Upper lobe of left lung (tissue), 6 donors: ENCODE measurements around the gene STX10. TPM values are rescaled to one million over a fixed set of nuclear protein-coding genes. Genes with fewer than 3 reads are reported as not detected.

Source experiments
- ATAC-seq, 2 donors: fragments of 200-7000 bp; cut with Tn5 transposase; one replicate each; pipeline ENCODE4 v1.9.1; 2022; ENCODE audit warnings: mild to moderate bottlenecking in 2 of 2, moderate library complexity in 2 of 2; ENCODE audit not compliant: low FRiP score in 2 of 2
- DNase-seq, 2 donors: peaks; one replicate each; pipeline ENCODE4 v3.0.0-alpha.2; 2019 to 2020
- H3K27ac ChIP-seq, 4 donors: fragments of 200-600 bp; sonication (generic); one replicate each; pipeline ENCODE4 v1.5.1; 2016 to 2019
- H3K27me3 ChIP-seq, 4 donors: fragments of 200-600 bp; sonication (generic); one replicate each; pipeline ENCODE4 v1.5.1; 2017 to 2019
- H3K36me3 ChIP-seq, 4 donors: fragments of 200-600 bp; sonication (generic); one replicate each; pipeline ENCODE4 v1.5.1; 2016 to 2019
- H3K4me1 ChIP-seq, 4 donors: fragments of 200-600 bp; sonication (generic); one replicate each; pipeline ENCODE4 v1.5.1; 2018 to 2019
- H3K4me3 ChIP-seq, 4 donors: fragments of 200-600 bp; sonication (generic); one replicate each; pipeline ENCODE4 v1.5.1; 2017 to 2019; ENCODE audit warnings: mild to moderate bottlenecking in 2 of 4, moderate library complexity in 1 of 4
- H3K9me3 ChIP-seq, 4 donors: fragments of 200-600 bp; sonication (generic); one replicate each; pipeline ENCODE4 v1.5.1; 2018 to 2019
- CTCF ChIP-seq, 6 experiments: fragments of 450-650 bp in 4 of 6; fragments of 200-600 bp in 2 of 6; sonication (generic) in 2 of 6; IDR thresholded peaks; one replicate each; pipeline ENCODE4 v1.5.1; 2016 to 2019; ENCODE audit warnings: antibody characterized with exemption in 6 of 6
- EP300 ChIP-seq, 4 donors: sonication (generic); formaldehyde crosslinking; IDR thresholded peaks; one replicate each; pipeline ENCODE4 v1.5.1; 2017; ENCODE audit warnings: antibody characterized with exemption in 4 of 4, control low read depth in 2 of 4
- POLR2A ChIP-seq, 4 donors: fragments of 450-650 bp; IDR thresholded peaks; one replicate each; pipeline ENCODE4 v1.5.1; 2016 to 2017; ENCODE audit warnings: antibody characterized with exemption in 4 of 4, mild to moderate bottlenecking in 2 of 4
- POLR2AphosphoS5 ChIP-seq, 2 donors: sonication (generic); formaldehyde crosslinking; IDR thresholded peaks; one replicate each; pipeline ENCODE4 v1.5.1; 2017; ENCODE audit warnings: antibody characterized with exemption in 2 of 2
- WGBS, 2 donors: methylation state at CpG; one replicate each; pipeline ENCODE4 v1.1.5; 2017 to 2018; 5-methylcytosine and 5-hydroxymethylcytosine counted together
- total RNA-seq, 6 donors: library from RNA; depleted of rRNA in 4 of 6; stranded (reverse); fragments of >200 nt in 4 of 6; gene quantifications; one replicate each; pipeline versions ENCODE4 v1.1.0 to v1.2.1, GENCODE V29; 2016 to 2021
- donor health status: DM: no; HTN: no; CAD: no; lungs with moderate emphysema.
- donor health status: DM: no; HTN: yes; CAD: no; lungs with severe emphysema.

STX10 gene
- total RNA-seq, 6 donors from 2014 or later: 80.0 to 348 (median 107) TPM

GRCh38 chr19:13176345-13176744 is 26.2 kb upstream of the STX10 start:
- WGBS, 2 donors: 94 to 96% methylated on average over 8 of the region's 8 CpGs
- DNase-seq: no peak
- Histone ChIP-seq H3K27me3 (no peaks in the 10 kb centered on the region), H3K4me3 (no peak overlapping the region), H3K36me3 (no peaks in the 10 kb centered on the region), H3K4me1 (peaks cover 16 to 24% (median 18%) of the 10 kb centered on the region in 4 donors), H3K27ac (no peak overlapping the region), H3K9me3 (no peaks in the 10 kb centered on the region)
- TF ChIP-seq POLR2A (IDR thresholded peaks at IDR 0.05) (no peak), CTCF (IDR thresholded peaks at IDR 0.05) (no peak), EP300 (IDR thresholded peaks at IDR 0.05) (no peak), POLR2AphosphoS5 (IDR thresholded peaks at IDR 0.05) (no peak)
- ATAC-seq: no peak

GRCh38 chr19:13173139-13173737 is 23.1 kb upstream of the STX10 start:
- H3K27me3 ChIP-seq: no peaks in the 10 kb centered on the region
- no peaks in the 10 kb centered on the region for H3K36me3 ChIP-seq
- ATAC-seq (peak in 1 of 2 donors; percentile 25), DNase-seq (no peak)
- H3K4me1 ChIP-seq: peaks cover 16 to 40% (median 34%) of the 10 kb centered on the region in 4 donors
- 82 to 87% methylated on average over 12 of the region's 12 CpGs for WGBS, 2 donors
- TF ChIP-seq POLR2AphosphoS5 (IDR thresholded peaks at IDR 0.05): no peak
- no peak for TF ChIP-seq EP300 (IDR thresholded peaks at IDR 0.05)
- TF ChIP-seq CTCF (IDR thresholded peaks at IDR 0.05): no peak
- no peak for TF ChIP-seq POLR2A (IDR thresholded peaks at IDR 0.05)
- H3K4me3 ChIP-seq: no peak overlapping the region
- H3K9me3 ChIP-seq: no peaks in the 10 kb centered on the region
- H3K27ac ChIP-seq: peak overlapping the region; percentile 67 to 85 (median 82)

GRCh38 chr19:13172346-13173138 is 22.4 kb upstream of the STX10 start:
- peaks cover 16 to 45% (median 40%) of the 10 kb centered on the region in 4 donors for H3K4me1 ChIP-seq
- WGBS, 2 donors: 31% methylated on average over 18 of the region's 18 CpGs
- ATAC-seq: peak; percentile 9 to 48

GRCh38 chr19:13171146-13171545 is 21.0 kb upstream of the STX10 start:
- no peak for ATAC-seq
- Histone ChIP-seq H3K4me3 (no peak overlapping the region), H3K9me3 (no peaks in the 10 kb centered on the region), H3K36me3 (no peaks in the 10 kb centered on the region), H3K27me3 (no peaks in the 10 kb centered on the region), H3K4me1 (peaks cover 30 to 59% (median 53%) of the 10 kb centered on the region in 4 donors), H3K27ac (peak overlapping the region in 2 of 4 donors; percentile 83 to 98)
- DNase-seq: no peak
- TF ChIP-seq POLR2AphosphoS5 (IDR thresholded peaks at IDR 0.05) (no peak), POLR2A (IDR thresholded peaks at IDR 0.05) (no peak), CTCF (IDR thresholded peaks at IDR 0.05) (no peak), EP300 (IDR thresholded peaks at IDR 0.05) (no peak)
- 90 to 97% methylated on average over 5 to 7 of the region's 7 CpGs for WGBS, 2 donors

More at GRCh38 chr19:13172346-13173138, 22.4 kb upstream of the STX10 start:
- peak; percentile 69 to 90 for DNase-seq
- H3K36me3 ChIP-seq: no peaks in the 10 kb centered on the region
- H3K27ac ChIP-seq: peak overlapping the region; percentile 67 to 85 (median 82)
- H3K27me3 ChIP-seq: no peaks in the 10 kb centered on the region
- H3K4me3 ChIP-seq: no peak overlapping the region
- TF ChIP-seq POLR2AphosphoS5 (IDR thresholded peaks at IDR 0.05): peak; percentile 43 to 60
- TF ChIP-seq EP300 (IDR thresholded peaks at IDR 0.05): no peak
- no peak for TF ChIP-seq POLR2A (IDR thresholded peaks at IDR 0.05)
- TF ChIP-seq CTCF (IDR thresholded peaks at IDR 0.05): no peak
- H3K9me3 ChIP-seq: no peaks in the 10 kb centered on the region
